HG03442 (cell line): ENCODE results near the gene ZNF385B.

Experiments
- ATAC-seq: cut with Tn5 transposase; IDR thresholded peaks from one replicate; pipeline ENCODE4 v1.9.1; 2021; ENCODE audit warnings: mild to moderate bottlenecking, moderate library complexity; ENCODE audit not compliant: unreplicated experiment

Gene ZNF385B

DNA sequence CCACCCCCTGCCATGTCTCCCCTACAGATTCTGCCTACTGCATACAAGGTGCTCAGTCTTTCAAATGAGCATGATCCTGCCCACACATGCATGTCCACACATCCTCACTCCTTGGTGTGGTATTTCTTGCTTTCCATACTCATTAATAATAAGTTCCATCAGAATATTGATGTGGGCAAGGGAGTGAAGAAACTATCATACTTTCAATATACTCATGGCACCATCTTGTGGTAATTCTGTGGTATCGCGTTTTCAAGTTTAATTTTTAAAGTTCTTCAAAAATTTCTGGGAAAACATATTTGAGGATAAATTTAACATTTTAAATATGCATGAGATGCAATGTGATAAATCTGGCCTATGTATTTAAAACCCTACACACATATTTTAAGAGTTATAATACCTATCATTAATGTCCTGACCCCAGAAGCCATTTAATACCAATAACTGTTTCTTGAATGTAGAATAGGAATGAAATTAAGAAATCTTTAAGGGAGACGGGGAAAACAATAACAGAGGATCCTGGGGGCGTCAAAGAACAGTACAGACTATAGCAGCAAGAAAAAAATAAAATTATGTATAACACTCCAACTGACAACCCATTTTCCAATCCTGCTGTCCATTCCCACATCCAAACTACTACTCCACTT, 110.1 kb downstream of the ZNF385B start:
- ATAC-seq, result no peak

DNA sequence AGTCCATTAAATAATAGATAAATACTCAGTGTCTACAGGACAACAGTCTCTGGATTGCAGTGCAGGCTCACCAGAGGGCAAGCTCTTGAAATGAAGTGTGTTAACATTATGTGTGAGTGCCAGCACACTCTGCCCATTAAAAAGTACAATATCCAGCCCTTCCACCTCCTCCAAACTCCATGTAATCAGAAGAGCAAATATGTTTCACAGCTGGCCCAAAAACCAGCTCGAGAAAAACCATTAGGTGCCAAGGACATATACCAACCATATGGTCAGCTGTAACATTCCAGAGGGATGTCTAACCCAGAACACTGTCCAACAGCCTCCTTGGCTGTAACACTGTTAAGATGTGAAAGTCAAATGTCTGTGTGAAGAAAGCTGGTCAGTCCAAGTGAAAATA, 112.2 kb downstream of the ZNF385B start:
- no peak for ATAC-seq

DNA sequence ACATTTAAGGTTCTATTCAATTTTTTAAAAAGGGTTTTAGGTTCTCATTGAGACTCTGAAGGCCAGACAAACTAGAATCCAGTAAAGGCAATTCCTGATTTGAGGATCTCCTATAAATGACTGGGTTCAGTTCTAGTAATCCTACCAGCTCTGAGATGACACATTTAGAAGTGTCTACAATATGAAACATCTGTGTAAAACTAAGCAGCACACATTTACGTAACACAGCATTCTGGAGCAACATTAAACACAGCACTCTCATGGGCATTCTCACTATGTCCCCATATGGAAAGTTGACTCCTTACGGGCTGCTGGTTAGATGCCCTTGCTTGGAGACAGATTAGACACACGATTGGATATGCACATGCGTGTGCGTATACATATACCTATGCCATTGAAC, 114.4 kb downstream of the ZNF385B start:
- no peak for ATAC-seq

- no peak for ATAC-seq
Observed at GRCh38 chr2:179745635-179746256, 115.7 kb downstream of the ZNF385B start.

DNA sequence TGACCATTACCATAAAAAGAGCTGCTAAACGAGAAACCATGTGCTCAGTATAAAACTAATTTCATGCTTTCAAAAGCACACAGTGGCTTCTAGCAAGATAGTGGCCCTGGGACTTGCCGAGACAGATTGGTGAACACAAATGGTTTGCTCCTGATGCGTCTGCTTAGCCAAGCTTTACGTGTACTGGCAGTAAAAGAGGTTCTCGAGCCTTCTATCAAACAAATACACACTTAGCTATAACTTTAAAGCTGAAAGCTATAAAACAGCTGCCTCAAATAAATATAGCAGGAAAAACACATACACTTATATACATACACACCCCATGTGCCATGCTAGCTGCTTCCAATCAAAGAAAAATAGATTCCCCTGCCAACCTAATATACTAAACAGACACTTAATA, 117.0 kb downstream of the ZNF385B start:
- ATAC-seq, result no peak

DNA sequence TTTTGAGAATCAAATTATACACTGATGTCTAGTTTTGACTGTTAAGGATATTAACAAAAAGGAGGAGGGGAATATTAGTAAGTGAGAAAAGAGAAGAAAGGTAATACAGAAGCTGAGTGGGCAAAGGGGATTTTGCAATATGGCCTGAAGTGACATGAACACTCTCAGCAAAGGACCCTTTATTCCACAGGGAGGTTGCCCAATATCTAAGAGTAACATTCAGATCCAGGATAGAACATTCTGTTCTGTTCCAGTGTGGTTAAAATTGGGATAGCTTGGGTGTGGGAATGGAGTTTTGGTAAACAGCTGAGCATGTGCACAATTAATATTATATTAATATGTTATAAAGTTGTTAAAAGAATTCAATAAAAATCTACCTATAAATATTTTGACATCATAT, 120.1 kb downstream of the ZNF385B start:
- ATAC-seq, result no peak

DNA sequence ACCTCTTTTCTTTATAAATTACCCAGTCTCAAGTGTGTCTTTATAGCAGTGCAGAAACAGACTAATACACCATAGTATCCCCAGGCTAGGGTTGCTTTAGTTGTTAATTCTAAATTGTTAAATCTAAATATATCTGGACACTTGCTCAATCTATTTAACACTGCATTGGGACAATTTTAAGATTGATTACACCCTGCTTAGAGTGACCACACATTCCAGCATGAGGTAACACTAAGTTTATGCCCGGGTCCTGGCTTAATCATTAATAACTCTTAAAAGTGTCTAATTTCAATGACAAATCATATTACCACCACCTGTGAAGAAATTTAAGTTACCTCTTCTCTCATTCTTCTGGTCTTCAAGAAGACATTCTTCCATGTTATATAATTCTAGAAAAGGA, 131.4 kb downstream of the ZNF385B start:
- no peak for ATAC-seq

- no peak for ATAC-seq
Observed at GRCh38 chr2:179726461-179727180, 134.8 kb downstream of the ZNF385B start.

- no peak for ATAC-seq
Observed at GRCh38 chr2:179724403-179724802, 137.0 kb downstream of the ZNF385B start.

- ATAC-seq, result no peak
Observed at GRCh38 chr2:179720173-179720772, 141.1 kb downstream of the ZNF385B start.

- no peak for ATAC-seq
Observed at GRCh38 chr2:179715871-179716270, 145.5 kb downstream of the ZNF385B start.

GRCh38 chr2:179715196-179715595, 146.2 kb downstream of the ZNF385B start:
- no peak for ATAC-seq

- ATAC-seq, result no peak
Observed at GRCh38 chr2:179712825-179713224, 148.6 kb downstream of the ZNF385B start.

DNA sequence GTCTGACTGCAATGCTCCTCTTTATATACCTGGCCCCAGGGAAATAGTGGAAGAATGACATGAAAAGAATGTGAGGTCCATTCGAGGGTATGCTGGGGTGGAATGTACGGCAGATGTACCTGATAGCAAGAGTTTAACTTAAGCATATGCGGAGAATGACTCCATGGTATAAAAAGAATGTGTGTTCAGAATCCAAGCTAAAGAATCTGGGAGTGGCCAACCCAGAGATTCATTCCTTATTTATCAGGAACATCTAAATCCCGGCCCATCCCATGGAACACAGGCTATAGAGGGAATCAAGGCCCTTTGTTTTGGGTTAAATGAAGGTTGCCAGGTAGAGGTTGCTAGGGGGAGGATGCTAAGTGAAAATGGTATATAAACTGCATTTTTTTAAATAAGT, 150.0 kb downstream of the ZNF385B start:
- ATAC-seq, result no peak

- no peak for ATAC-seq
Observed at GRCh38 chr2:179703702-179704101, 157.7 kb downstream of the ZNF385B start.

DNA sequence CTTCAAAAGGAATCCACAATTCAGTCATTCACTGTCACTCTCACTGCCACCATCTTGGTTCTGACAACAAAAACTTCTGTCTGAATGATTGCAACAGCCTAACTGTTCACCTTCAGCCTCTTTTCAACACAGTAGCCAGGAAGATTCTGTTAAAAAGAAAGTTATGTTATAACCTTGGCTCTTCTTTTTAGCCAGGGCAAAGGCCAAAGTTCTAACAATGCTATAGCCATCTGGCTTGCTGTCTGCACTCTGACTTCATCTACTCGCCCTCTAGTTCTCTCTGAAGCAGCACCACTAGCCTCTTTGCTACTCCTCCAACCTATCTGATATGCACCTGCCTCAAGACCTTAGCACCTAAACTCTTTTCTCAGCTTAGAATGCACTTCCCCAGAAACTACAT, 158.5 kb downstream of the ZNF385B start:
- no peak for ATAC-seq

GRCh38 chr2:179701524-179702110, 159.8 kb downstream of the ZNF385B start:
- ATAC-seq, result no peak

DNA sequence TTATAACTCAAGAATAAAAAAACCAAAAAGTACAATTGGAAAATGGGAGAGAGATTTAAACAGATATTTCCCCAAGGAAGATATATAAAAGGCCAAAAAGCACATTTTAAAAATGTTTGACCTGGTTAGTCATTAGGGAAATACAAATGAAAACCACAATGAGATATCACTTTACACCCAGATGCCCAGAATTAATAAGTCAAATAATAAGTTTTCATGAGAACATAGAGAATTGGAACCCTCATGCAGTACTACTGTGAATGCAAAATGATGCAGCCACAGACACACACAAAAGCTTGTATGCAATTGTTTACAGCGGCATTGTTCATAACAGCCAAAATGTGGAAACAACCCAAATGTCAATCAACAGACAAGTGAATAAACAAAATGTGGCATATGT, 165.9 kb downstream of the ZNF385B start:
- ATAC-seq, result no peak

GRCh38 chr2:179694963-179695362, 166.4 kb downstream of the ZNF385B start:
- no peak for ATAC-seq

GRCh38 chr2:179692610-179693009, 168.8 kb downstream of the ZNF385B start:
- no peak for ATAC-seq

GRCh38 chr2:179692043-179692442, 169.4 kb downstream of the ZNF385B start:
- ATAC-seq, result no peak
